Measurements from ENCODE around the gene CD1D. TPM values are rescaled to one million over a fixed set of nuclear protein-coding genes. Genes with fewer than 3 reads are reported as not detected.

The CD1D gene
- total RNA-seq, 2 experiments from 2014 or later = not detected

DNA sequence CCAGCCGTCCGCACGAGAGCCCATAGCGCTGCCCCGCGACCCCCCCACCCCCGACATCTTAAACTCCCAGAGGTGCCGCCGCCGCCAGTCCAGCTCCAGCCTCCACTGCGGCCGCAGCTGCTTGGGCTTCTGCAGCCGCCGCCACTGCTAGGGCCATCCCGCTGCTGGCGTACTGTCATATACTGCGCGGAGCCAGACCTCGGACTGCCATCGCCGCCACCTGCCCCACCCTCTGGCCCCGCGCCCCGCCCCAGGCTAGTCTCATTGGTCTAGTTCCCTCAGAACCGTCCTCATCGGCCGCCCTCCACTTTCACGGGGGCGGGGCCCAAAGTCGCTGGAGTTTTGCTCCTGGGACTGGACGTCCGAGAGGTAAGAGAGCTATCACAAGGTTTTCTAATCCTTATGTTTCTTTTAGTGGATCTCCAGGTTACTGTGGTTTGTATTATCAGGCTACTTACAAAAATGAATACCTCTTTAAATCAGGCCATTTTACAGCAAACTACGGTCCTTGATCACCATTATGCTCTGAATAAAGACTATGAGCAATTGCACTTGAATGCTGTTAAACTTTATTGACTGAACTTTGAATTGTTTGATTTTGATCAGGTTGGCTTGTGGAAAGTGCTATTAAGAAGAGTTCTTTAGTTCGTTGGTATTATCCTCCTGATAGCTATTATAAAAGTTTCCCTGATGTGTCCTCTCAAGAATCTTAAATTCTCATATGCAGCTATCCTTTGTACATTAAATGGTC is 2.8 kb upstream of the CD1D start:
- intact Hi-C loops (cut with micrococcal nuclease) = loop anchor here (10.0 kb wide), 1 partner anchor 63 kb away; no protein-coding TSS in a partner anchor
- H3K36me3 Mint-ChIP-seq = no peaks in the 10 kb centered on the region
- POLR2A ChIA-PET = interaction anchor here (0.6 kb wide), 1 partner anchor 17 kb away, joined by 4 read pairs; no protein-coding TSS in a partner anchor
- peaks cover 67% of the 10 kb centered on the region for H3K27me3 Mint-ChIP-seq
- no peaks in the 10 kb centered on the region for H3K9me3 Mint-ChIP-seq
- peaks cover 17% of the 10 kb centered on the region for H3K4me1 Mint-ChIP-seq (ENCODE audit: low read depth)
- no peak overlapping the region for H3K4me3 Mint-ChIP-seq
- no peak overlapping the region for H3K27ac Mint-ChIP-seq
- CTCF ChIA-PET = no interaction called here
- peak; percentile 44 for DNase-seq

DNA sequence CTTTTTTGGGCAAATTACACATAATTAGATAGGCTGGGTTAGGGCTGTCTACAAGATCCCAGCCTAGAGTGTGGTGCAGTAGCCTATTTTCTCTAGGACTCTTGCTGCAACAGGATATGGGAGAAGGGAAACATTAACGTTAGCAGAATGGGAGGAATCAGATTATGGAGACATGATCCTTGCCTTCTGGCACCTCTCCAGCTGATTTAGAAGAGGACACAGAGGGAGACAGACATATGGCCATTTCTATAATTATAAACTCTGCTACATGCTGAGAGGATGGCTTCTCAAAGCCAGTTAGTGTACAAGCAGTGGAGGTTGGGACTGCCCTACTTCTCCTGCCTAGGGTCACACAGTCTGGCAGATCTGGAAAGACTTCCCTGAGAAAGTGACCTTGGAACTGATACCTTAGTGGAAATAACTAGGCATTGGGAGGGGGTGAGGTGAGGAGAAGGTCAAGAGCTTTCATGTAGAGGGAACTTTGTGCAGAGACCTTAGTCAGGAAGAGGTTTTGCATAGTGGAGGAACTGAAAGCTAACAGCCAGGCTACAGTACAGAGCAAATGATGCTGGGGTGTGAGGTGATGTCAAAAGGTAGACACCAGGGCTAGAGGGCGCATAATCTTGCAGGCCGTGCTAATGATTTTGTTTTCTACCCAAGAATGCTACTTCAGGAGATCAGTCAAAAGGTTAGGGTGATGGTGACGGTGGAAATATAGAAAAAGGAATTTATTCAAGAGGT is 1.2 kb upstream of the CD1D start:
- POLR2A ChIA-PET = no interaction called here
- Mint-ChIP-seq H3K36me3 (no peaks in the 10 kb centered on the region), H3K4me1 (ENCODE audit: low read depth) (peaks cover 17% of the 10 kb centered on the region), H3K4me3 (no peak overlapping the region), H3K27me3 (peaks cover 74% of the 10 kb centered on the region), H3K9me3 (no peaks in the 10 kb centered on the region), H3K27ac (no peak overlapping the region)
- intact Hi-C loops (cut with micrococcal nuclease) = loop anchor here (10.0 kb wide), 1 partner anchor 65 kb away; no protein-coding TSS in a partner anchor
- DNase-seq = no peak
- CTCF ChIA-PET = no interaction called here

DNA sequence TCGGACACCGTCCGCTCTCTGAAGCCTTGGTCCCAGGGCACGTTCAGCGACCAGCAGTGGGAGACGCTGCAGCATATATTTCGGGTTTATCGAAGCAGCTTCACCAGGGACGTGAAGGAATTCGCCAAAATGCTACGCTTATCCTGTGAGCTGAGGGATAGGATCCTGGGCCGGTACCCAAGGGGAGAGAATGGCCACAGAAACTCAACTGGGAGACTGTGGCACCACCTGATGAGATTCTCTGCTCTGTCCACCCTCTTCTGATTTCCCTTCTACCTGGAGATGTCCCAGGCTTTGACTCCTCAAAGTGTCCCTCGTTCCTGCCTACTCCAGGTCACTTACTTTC is 855 bp downstream of the CD1D start:
- Mint-ChIP-seq H3K36me3 (no peaks in the 10 kb centered on the region), H3K27me3 (peaks cover 66% of the 10 kb centered on the region), H3K4me3 (peak overlapping the region; percentile 63), H3K27ac (no peak overlapping the region), H3K4me1 (ENCODE audit: low read depth) (peaks cover 17% of the 10 kb centered on the region), H3K9me3 (no peaks in the 10 kb centered on the region)
- intact Hi-C loops (cut with micrococcal nuclease) = no loop called here
- DNase-seq = no peak
- ChIA-PET CTCF (no interaction called here), POLR2A (no interaction called here)

DNA sequence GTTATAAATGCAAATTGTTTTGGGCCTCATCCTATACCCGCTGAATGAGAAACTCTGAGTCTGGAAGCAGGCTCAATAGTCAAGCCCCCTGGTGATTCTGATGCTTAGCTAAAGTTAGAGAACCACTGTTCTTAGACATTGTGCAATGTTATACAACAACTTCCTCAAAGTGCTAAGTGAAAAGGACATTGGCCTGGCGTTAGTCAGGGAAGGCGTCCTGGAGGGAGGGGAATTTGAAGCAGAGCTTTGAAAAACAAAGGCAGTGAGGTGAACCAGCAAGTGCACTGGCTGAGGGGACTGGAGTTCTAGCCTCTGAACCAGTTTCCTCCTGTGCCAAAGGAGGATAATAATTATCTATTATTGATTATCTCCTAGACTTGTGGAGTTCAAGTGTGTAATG is 5.1 kb downstream of the CD1D start:
- DNase-seq = no peak
- H3K36me3 Mint-ChIP-seq = no peaks in the 10 kb centered on the region
- H3K9me3 Mint-ChIP-seq = no peaks in the 10 kb centered on the region
- intact Hi-C loops (cut with micrococcal nuclease) = no loop called here
- H3K27ac Mint-ChIP-seq = no peak overlapping the region
- H3K27me3 Mint-ChIP-seq = peaks cover 43% of the 10 kb centered on the region
- ChIA-PET CTCF (interaction anchor here (1.7 kb wide), 1 partner anchor 18 kb away, joined by 6 read pairs; no protein-coding TSS in a partner anchor), POLR2A (no interaction called here)
- H3K4me3 Mint-ChIP-seq = no peak overlapping the region
- H3K4me1 Mint-ChIP-seq (ENCODE audit: low read depth) = peaks cover 9% of the 10 kb centered on the region

DNA sequence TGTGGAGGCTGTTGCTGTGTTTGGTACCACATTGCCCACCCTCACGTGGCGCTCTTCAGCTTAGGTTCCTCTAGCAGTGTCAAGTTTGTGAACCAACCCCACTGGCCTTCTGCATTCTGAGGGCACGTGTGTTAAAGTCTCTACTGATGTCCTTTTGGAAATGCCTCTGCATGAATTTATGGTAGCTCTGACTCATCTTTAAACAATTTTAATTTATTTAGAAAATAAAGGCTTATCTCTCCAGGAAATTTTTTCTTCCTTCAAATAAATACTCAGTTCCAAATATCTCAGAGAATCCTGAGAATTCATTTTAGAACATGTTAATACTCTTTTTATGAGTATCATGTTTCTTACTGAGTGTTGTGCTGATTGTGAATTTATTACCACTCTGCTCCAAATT is 5.5 kb downstream of the CD1D start:
- no peaks in the 10 kb centered on the region for H3K36me3 Mint-ChIP-seq
- H3K27ac Mint-ChIP-seq = no peak overlapping the region
- H3K9me3 Mint-ChIP-seq = no peaks in the 10 kb centered on the region
- peaks cover 38% of the 10 kb centered on the region for H3K27me3 Mint-ChIP-seq
- POLR2A ChIA-PET = no interaction called here
- intact Hi-C loops (cut with micrococcal nuclease) = no loop called here
- H3K4me1 Mint-ChIP-seq (ENCODE audit: low read depth) = peaks cover 6% of the 10 kb centered on the region
- H3K4me3 Mint-ChIP-seq = no peak overlapping the region
- DNase-seq = no peak
- CTCF ChIA-PET = interaction anchor here (1.7 kb wide), 1 partner anchor 18 kb away, joined by 6 read pairs; no protein-coding TSS in a partner anchor

DNA sequence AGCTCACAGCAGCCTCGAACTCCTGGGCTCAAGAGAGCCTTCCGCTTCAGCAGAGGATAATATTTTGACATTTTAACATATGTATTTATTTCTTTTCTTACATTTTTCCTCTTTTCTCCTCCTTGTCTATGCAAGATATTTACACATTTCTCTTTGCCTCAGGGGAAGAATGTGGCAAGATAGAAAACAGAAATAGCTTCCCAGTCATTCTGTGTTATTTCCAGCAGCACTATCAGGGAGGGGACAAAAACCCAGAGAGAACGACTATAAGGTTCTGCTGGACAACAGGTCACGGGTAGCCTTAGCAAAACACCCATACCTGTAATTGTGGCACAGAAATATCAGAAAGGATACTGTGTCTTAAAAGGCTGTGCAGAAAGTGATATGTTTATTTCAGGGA is 7.9 kb downstream of the CD1D start:
- Mint-ChIP-seq H3K4me3 (no peak overlapping the region), H3K27me3 (peaks cover 16% of the 10 kb centered on the region), H3K9me3 (peaks cover 1% of the 10 kb centered on the region), H3K4me1 (ENCODE audit: low read depth) (no peaks in the 10 kb centered on the region), H3K27ac (no peak overlapping the region), H3K36me3 (no peaks in the 10 kb centered on the region)
- no peak for DNase-seq
- ChIA-PET POLR2A (no interaction called here), CTCF (no interaction called here)
- intact Hi-C loops (cut with micrococcal nuclease) = no loop called here

DNA sequence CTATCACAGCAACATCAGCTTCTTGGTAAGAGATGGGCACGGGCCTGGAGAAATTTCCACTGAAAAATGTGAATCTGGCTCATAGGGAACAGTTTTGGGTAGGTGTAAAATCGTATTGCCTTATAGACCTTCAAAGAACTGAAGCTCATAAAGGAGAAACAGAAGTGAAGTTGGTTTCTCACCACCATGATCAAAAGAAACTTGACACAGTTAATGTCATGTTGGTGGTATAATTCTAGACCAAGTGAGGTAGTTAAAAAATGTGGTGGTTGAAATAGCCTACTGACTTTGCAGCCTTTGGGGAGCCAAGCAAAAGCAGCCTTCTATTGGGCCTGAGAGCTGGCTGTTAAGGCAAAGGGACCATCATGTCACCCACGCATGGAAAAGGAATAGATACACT is 8.9 kb downstream of the CD1D start:
- no peak overlapping the region for H3K27ac Mint-ChIP-seq
- no peaks in the 10 kb centered on the region for H3K4me1 Mint-ChIP-seq (ENCODE audit: low read depth)
- H3K4me3 Mint-ChIP-seq = no peak overlapping the region
- no peak for DNase-seq
- ChIA-PET POLR2A (no interaction called here), CTCF (interaction anchor here (1.7 kb wide), 1 partner anchor 14 kb away, joined by 4 read pairs; no protein-coding TSS in a partner anchor)
- no peaks in the 10 kb centered on the region for H3K36me3 Mint-ChIP-seq
- intact Hi-C loops (cut with micrococcal nuclease) = no loop called here
- H3K9me3 Mint-ChIP-seq = peaks cover 3% of the 10 kb centered on the region
- peaks cover 15% of the 10 kb centered on the region for H3K27me3 Mint-ChIP-seq

DNA sequence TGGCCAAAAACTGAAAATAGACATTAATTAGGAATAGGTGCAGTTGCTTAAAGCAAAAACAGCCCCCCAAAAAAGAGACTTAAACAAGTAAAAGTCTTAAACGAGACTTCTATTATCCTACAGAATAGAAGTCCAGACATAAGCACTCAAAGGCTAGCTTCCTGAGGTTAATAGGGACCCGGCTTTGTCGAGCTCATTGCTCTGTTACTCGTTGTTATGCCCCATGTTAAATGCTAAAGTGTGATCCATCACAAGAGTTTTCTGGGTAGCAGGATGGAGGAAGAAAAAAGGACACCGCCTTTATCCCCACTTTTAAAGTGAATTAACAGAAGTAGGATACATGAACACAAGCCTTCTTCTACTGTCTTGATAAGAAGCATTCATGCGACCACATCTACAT is 10.6 kb downstream of the CD1D start:
- Mint-ChIP-seq H3K27ac (no peak overlapping the region), H3K9me3 (peaks cover 3% of the 10 kb centered on the region), H3K36me3 (no peaks in the 10 kb centered on the region), H3K4me3 (no peak overlapping the region), H3K27me3 (peaks cover 17% of the 10 kb centered on the region), H3K4me1 (ENCODE audit: low read depth) (no peaks in the 10 kb centered on the region)
- no peak for DNase-seq
- POLR2A ChIA-PET = no interaction called here
- CTCF ChIA-PET = no interaction called here
- intact Hi-C loops (cut with micrococcal nuclease) = no loop called here

DNA sequence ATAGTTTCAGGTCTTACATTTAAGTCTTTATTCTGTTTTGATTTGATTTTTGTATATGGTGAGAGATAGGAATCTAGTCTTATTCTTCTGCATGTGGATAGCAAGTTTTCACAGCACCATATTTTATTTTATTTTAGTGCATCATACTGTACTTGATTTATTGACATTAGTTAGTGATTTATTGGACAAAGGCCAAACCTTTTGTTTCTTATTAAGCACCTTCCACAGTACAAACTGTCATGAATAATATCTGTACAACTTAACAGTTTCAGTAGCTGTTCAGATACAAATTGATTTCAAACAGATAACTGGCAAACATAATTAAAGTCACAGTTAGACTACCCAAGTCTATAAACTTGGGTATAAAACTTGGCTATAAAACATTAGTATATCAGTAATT is 15.8 kb downstream of the CD1D start:
- ChIA-PET CTCF (no interaction called here), POLR2A (no interaction called here)
- H3K4me1 Mint-ChIP-seq (ENCODE audit: low read depth) = no peaks in the 10 kb centered on the region
- H3K36me3 Mint-ChIP-seq = no peaks in the 10 kb centered on the region
- DNase-seq = no peak
- H3K27ac Mint-ChIP-seq = no peak overlapping the region
- H3K9me3 Mint-ChIP-seq = peaks cover 3% of the 10 kb centered on the region
- intact Hi-C loops (cut with micrococcal nuclease) = no loop called here
- no peak overlapping the region for H3K4me3 Mint-ChIP-seq
- peaks cover 22% of the 10 kb centered on the region for H3K27me3 Mint-ChIP-seq

DNA sequence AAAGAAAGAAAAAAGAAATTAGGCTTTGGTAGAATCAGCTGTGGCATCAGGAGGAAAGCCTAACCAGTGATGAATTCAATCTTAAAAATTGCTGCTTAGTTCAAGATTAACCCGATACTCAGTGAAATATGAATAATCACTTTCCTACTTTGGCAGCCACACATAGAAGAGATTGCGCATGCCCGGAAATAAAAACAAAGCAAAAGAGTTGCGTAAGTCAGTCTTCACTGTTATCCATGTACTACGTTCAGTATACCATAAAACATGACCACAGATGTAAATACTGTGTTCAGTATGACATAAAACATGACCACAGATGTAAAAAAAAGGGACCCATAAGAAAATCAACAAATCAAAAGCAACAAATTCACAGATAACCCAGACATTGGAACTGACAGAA is 19.2 kb downstream of the CD1D start:
- Mint-ChIP-seq H3K27me3 (peaks cover 22% of the 10 kb centered on the region), H3K4me1 (ENCODE audit: low read depth) (peaks cover 7% of the 10 kb centered on the region), H3K27ac (no peak overlapping the region), H3K9me3 (no peaks in the 10 kb centered on the region), H3K36me3 (no peaks in the 10 kb centered on the region), H3K4me3 (no peak overlapping the region)
- CTCF ChIA-PET = no interaction called here
- POLR2A ChIA-PET = no interaction called here
- DNase-seq = no peak
- intact Hi-C loops (cut with micrococcal nuclease) = loop anchor here (5.0 to 10.0 kb wide), 2 partner anchors 132 to 875 kb away; partner anchors contain the start of genes AIM2 and CD1B

DNA sequence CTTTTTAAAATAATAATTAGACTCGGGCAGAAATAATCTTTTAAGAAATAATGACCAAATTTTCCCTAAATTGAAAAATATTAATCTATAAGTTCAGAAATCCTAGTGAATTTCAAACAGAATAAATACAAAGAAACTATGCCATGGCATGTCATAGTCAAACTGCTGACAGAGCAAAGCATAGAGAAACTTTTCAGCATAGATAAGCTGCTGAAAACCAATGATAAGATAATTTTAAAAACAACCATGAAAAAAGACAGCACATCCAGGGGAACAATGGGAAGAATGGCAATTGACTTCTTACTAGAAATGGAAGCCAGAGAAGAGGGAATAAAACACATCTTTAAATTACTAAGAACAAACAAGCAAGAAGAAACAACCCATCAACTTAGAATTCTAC is 19.8 kb downstream of the CD1D start:
- peaks cover 7% of the 10 kb centered on the region for H3K4me1 Mint-ChIP-seq (ENCODE audit: low read depth)
- no peak for DNase-seq
- H3K36me3 Mint-ChIP-seq = no peaks in the 10 kb centered on the region
- no peaks in the 10 kb centered on the region for H3K9me3 Mint-ChIP-seq
- ChIA-PET CTCF (no interaction called here), POLR2A (no interaction called here)
- H3K4me3 Mint-ChIP-seq = no peak overlapping the region
- intact Hi-C loops (cut with micrococcal nuclease) = loop anchor here (5.0 to 10.0 kb wide), 2 partner anchors 132 to 874 kb away; partner anchors contain the start of genes AIM2 and CD1B
- peaks cover 23% of the 10 kb centered on the region for H3K27me3 Mint-ChIP-seq
- no peak overlapping the region for H3K27ac Mint-ChIP-seq

DNA sequence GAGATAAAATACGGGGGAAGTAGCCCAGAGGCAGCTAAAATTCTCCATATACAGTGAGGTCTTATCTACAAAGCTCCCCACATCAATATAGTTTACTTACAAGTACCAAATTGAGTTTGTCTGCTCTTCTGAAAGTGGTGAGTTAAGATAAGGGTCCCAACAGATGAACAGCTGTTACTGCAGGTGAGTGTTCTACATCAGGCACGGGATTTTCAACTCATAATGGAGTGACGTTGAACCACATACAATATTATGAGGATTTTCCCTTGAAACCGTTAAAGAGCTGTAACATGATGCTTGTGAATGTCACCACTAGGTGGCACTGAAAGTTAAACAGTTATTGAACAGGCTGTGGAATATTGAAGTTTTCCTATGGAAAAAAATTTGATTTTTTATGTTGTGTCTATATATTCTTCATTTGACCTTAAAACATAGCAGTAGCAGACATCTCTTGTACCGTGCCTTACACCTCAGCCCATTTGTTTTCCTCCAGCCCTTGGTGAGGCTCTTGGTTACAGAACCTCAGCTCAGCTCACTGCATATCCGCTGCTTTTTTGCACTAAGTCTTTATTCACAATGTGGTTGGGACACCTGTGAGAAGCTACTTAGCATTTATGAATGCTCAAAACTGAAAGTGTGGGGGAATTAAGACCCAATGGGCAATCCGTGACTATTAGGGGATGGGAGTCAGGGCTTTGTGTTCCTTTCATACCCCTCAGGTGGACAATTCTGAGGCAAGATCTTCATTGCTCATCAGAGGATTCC is 23.2 kb downstream of the CD1D start:
- DNase-seq = no peak
- H3K36me3 Mint-ChIP-seq = no peaks in the 10 kb centered on the region
- intact Hi-C loops (cut with micrococcal nuclease) = loop anchor here (1.0 to 10.0 kb wide), 5 partner anchors 128 to 871 kb away; partner anchors contain the start of genes AIM2 and CD1B
- POLR2A ChIA-PET = no interaction called here
- CTCF ChIA-PET = interaction anchor here (0.6 to 3.4 kb wide), 32 partner anchors 9 to 885 kb away, joined by 3 to 33 read pairs (median 4); partner anchors contain the start of genes AIM2 and IFI16
- H3K27me3 Mint-ChIP-seq = peaks cover 12% of the 10 kb centered on the region
- no peak overlapping the region for H3K4me3 Mint-ChIP-seq
- H3K27ac Mint-ChIP-seq = no peak overlapping the region
- no peaks in the 10 kb centered on the region for H3K9me3 Mint-ChIP-seq
- peaks cover 7% of the 10 kb centered on the region for H3K4me1 Mint-ChIP-seq (ENCODE audit: low read depth)
